Effector memory CD8-positive, alpha-beta T cell (primary cell): ENCODE results near the gene MPLKIP.
A peak's percentile ranks its signal among the peaks of the same experiment; 100 is the strongest.
"Not testable (repeated sequence)": the region's sequence is repeated elsewhere in the genome, so short reads cannot be mapped to it uniquely, and the experiment has no call there.

ENCODE experiments used
- ATAC-seq: fragments of 150-1000 bp; cut with Tn5 transposase; replicated peaks from 2 replicates; pipeline ENCODE4 v1.10.0; 2021; ENCODE audit warnings: mild to moderate bottlenecking, moderate library complexity
- DNase-seq, 3 experiments: peaks; one replicate each; pipeline ENCODE4 v3.0.0; 2021
- H3K27ac Mint-ChIP-seq, 2 donors: one replicate each; pipeline ENCODE4 v1.8.0; 2022; ENCODE audit warnings: mild to moderate bottlenecking in 2 of 2, mixed read lengths in 2 of 2, moderate library complexity in 2 of 2
- H3K27me3 Mint-ChIP-seq, 2 donors: one replicate each; pipeline ENCODE4 v1.8.0; 2022; ENCODE audit warnings: mixed read lengths in 2 of 2
- H3K36me3 Mint-ChIP-seq: one replicate; pipeline ENCODE4 v1.8.0; 2022; ENCODE audit warnings: mild to moderate bottlenecking, moderate library complexity, mixed read lengths; ENCODE audit not compliant: insufficient read depth
- H3K4me1 Mint-ChIP-seq, 2 donors: one replicate each; pipeline ENCODE4 v1.8.0; 2022; ENCODE audit warnings: low read depth in 2 of 2, mixed read lengths in 2 of 2
- H3K4me3 Mint-ChIP-seq, 2 donors: one replicate each; pipeline ENCODE4 v1.8.0; 2022; ENCODE audit warnings: mild to moderate bottlenecking in 2 of 2, mixed read lengths in 2 of 2, moderate library complexity in 2 of 2
- H3K9me3 Mint-ChIP-seq, 2 donors: one replicate each; pipeline ENCODE4 v1.8.0; 2022; ENCODE audit warnings: mixed read lengths in 2 of 2

Gene MPLKIP

GRCh38 chr7:40148247-40148580 lies 13.8 kb upstream of the MPLKIP start:
- not testable (repeated sequence) for H3K9me3 Mint-ChIP-seq, ATAC-seq, DNase-seq, H3K4me3 Mint-ChIP-seq, H3K4me1 Mint-ChIP-seq, H3K36me3 Mint-ChIP-seq, H3K27ac Mint-ChIP-seq
- peaks cover 37% of the 10 kb centered on the region in 2 donors for H3K27me3 Mint-ChIP-seq

- DNase-seq (no peak), ATAC-seq (no peak)
- no peaks in the 10 kb centered on the region for H3K9me3 Mint-ChIP-seq
- no peaks in the 10 kb centered on the region for H3K4me1 Mint-ChIP-seq
- no peaks in the 10 kb centered on the region for H3K36me3 Mint-ChIP-seq
- H3K27me3 Mint-ChIP-seq: peaks cover 38 to 39% of the 10 kb centered on the region in 2 donors
- no peak overlapping the region for H3K4me3 Mint-ChIP-seq
- no peak overlapping the region for H3K27ac Mint-ChIP-seq
Measured at GRCh38 chr7:40147371-40148246, 13.2 kb upstream of the MPLKIP start.

- H3K36me3 Mint-ChIP-seq, DNase-seq, H3K4me3 Mint-ChIP-seq, ATAC-seq, H3K27ac Mint-ChIP-seq, H3K4me1 Mint-ChIP-seq, H3K9me3 Mint-ChIP-seq: not testable (repeated sequence)
- peaks cover 34 to 40% of the 10 kb centered on the region in 2 donors for H3K27me3 Mint-ChIP-seq
Measured at GRCh38 chr7:40145596-40146130, 11.2 kb upstream of the MPLKIP start.

- H3K4me1 Mint-ChIP-seq, H3K36me3 Mint-ChIP-seq, H3K4me3 Mint-ChIP-seq, DNase-seq, ATAC-seq, H3K9me3 Mint-ChIP-seq, H3K27ac Mint-ChIP-seq: not testable (repeated sequence)
- H3K27me3 Mint-ChIP-seq: peaks cover 21 to 31% of the 10 kb centered on the region in 2 donors
Measured at GRCh38 chr7:40141916-40142315, 7.5 kb upstream of the MPLKIP start.

- H3K9me3 Mint-ChIP-seq, H3K36me3 Mint-ChIP-seq, ATAC-seq: not testable (repeated sequence)
Measured at GRCh38 chr7:40139891-40140290, 5.5 kb upstream of the MPLKIP start.

GRCh38 chr7:40138973-40139372 lies 4.6 kb upstream of the MPLKIP start:
- Mint-ChIP-seq H3K4me1 (peaks cover under 1 to 2% of the 10 kb centered on the region in 2 donors), H3K27me3 (peaks cover 10 to 23% of the 10 kb centered on the region in 2 donors), H3K27ac (no peak overlapping the region), H3K4me3 (no peak overlapping the region), H3K9me3 (no peaks in the 10 kb centered on the region), H3K36me3 (peaks cover 11% of the 10 kb centered on the region)
- DNase-seq: no peak
- ATAC-seq: no peak

More at GRCh38 chr7:40139891-40140290, 5.5 kb upstream of the MPLKIP start:
- H3K4me1 Mint-ChIP-seq, H3K27ac Mint-ChIP-seq, DNase-seq, H3K4me3 Mint-ChIP-seq: not testable (repeated sequence)
- H3K27me3 Mint-ChIP-seq: peaks cover 14 to 27% of the 10 kb centered on the region in 2 donors

- H3K4me3 Mint-ChIP-seq: no peak overlapping the region
Measured at GRCh38 chr7:40137563-40137962, 3.1 kb upstream of the MPLKIP start.

GRCh38 chr7:40135317-40135610 lies 842 bp upstream of the MPLKIP start:
- Mint-ChIP-seq H3K27ac (peak overlapping the region; percentile 92 to 96), H3K4me1 (peaks cover 11 to 20% of the 10 kb centered on the region in 2 donors), H3K36me3 (peaks cover 22% of the 10 kb centered on the region), H3K27me3 (peaks cover 0 to 8% of the 10 kb centered on the region in 2 donors), H3K9me3 (no peaks in the 10 kb centered on the region), H3K4me3 (peak overlapping the region; percentile 91 to 92)
- DNase-seq: peak in 1 of 3 experiments; percentile 2
- ATAC-seq: no peak

More at GRCh38 chr7:40137563-40137962, 3.1 kb upstream of the MPLKIP start:
- H3K27me3 Mint-ChIP-seq: peaks cover 0 to 14% of the 10 kb centered on the region in 2 donors
- peaks cover 16% of the 10 kb centered on the region for H3K36me3 Mint-ChIP-seq
- H3K27ac Mint-ChIP-seq: no peak overlapping the region
- no peaks in the 10 kb centered on the region for H3K9me3 Mint-ChIP-seq
- peaks cover 4 to 11% of the 10 kb centered on the region in 2 donors for H3K4me1 Mint-ChIP-seq
- no peak for DNase-seq
- ATAC-seq: no peak

- Mint-ChIP-seq H3K4me3 (peak overlapping the region; percentile 91 to 92), H3K36me3 (peaks cover 24% of the 10 kb centered on the region)
Measured at GRCh38 chr7:40133561-40134427, 628 bp downstream of the MPLKIP start.

GRCh38 chr7:40122940-40123254 lies 11.5 kb downstream of the MPLKIP start:
- H3K4me3 Mint-ChIP-seq: no peak overlapping the region
- H3K27me3 Mint-ChIP-seq: no peaks in the 10 kb centered on the region
- ATAC-seq (no peak), DNase-seq (no peak)
- H3K9me3 Mint-ChIP-seq: no peaks in the 10 kb centered on the region
- peaks cover 4 to 6% of the 10 kb centered on the region in 2 donors for H3K4me1 Mint-ChIP-seq
- peaks cover 2% of the 10 kb centered on the region for H3K36me3 Mint-ChIP-seq
- H3K27ac Mint-ChIP-seq: no peak overlapping the region

More at GRCh38 chr7:40133561-40134427, 628 bp downstream of the MPLKIP start:
- H3K4me1 Mint-ChIP-seq: peaks cover 13 to 24% of the 10 kb centered on the region in 2 donors
- H3K27ac Mint-ChIP-seq: peak overlapping the region; percentile 92 to 96
- no peak for DNase-seq
- peaks cover 0 to 8% of the 10 kb centered on the region in 2 donors for H3K27me3 Mint-ChIP-seq
- H3K9me3 Mint-ChIP-seq: no peaks in the 10 kb centered on the region
- ATAC-seq: peak; percentile 60

- H3K36me3 Mint-ChIP-seq, H3K9me3 Mint-ChIP-seq, ATAC-seq, DNase-seq, H3K4me1 Mint-ChIP-seq, H3K4me3 Mint-ChIP-seq, H3K27me3 Mint-ChIP-seq, H3K27ac Mint-ChIP-seq: not testable (repeated sequence)
Measured at GRCh38 chr7:40122100-40122939, 12.1 kb downstream of the MPLKIP start.

- no peak for DNase-seq
- no peaks in the 10 kb centered on the region for H3K9me3 Mint-ChIP-seq
- H3K27ac Mint-ChIP-seq: no peak overlapping the region
- ATAC-seq: no peak
- no peaks in the 10 kb centered on the region for H3K27me3 Mint-ChIP-seq
- H3K36me3 Mint-ChIP-seq: no peaks in the 10 kb centered on the region
- H3K4me3 Mint-ChIP-seq: no peak overlapping the region
- H3K4me1 Mint-ChIP-seq: peaks cover 0 to 4% of the 10 kb centered on the region in 2 donors
Measured at GRCh38 chr7:40120020-40120419, 14.4 kb downstream of the MPLKIP start.

GRCh38 chr7:40118201-40118600 lies 16.2 kb downstream of the MPLKIP start:
- not testable (repeated sequence) for H3K4me3 Mint-ChIP-seq, DNase-seq, H3K36me3 Mint-ChIP-seq

More at GRCh38 chr7:40118201-40118600, 16.2 kb downstream of the MPLKIP start:
- H3K4me1 Mint-ChIP-seq, H3K27me3 Mint-ChIP-seq, ATAC-seq, H3K27ac Mint-ChIP-seq, H3K9me3 Mint-ChIP-seq: not testable (repeated sequence)
